ENCODE measurements around the gene COL23A1.
"Not testable (repeated sequence)": the region's sequence is repeated elsewhere in the genome, so short reads cannot be mapped to it uniquely, and the experiment has no call there.

COL23A1 gene

DNA sequence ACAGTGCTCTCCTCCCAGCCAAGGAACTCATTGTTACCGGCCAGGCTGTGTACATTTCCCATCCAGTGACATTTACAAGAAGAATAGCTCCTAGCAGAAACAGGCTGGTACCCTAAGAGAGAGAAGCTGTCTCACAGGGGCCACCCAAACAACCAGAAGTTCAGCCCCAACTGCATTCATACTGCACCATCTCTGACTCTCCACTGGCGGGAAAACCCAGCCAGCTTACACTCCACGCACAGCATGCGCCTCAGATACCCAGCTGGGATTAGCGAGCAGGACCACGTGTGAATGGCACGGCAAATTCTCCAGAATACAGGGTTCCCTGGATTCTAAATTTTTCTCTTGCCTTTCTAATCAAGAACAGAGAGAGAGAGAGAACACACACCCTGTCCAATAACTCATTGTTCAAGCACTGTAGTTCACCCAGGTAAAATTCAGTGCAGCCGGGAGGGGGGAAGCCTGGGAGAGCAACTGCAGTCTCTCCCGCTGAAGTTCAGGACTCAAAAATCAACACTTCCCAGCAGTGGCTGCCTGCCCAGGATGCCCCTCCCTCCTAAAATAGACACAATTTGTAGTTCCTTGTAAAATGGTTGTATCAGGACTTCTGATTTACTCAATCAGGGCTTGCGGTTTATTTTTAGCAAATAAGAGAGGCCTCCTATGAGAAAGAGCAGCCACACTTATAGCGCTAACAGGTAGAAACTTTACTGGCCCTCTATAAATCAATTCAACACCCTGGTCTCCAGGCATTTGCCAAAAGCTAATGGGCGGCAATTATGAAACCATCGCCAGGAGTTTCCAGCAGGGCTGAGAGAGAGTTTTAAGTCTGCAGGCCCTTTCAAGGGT is 2.2 kb downstream of the COL23A1 start:
- no peak for DNase-seq

DNA sequence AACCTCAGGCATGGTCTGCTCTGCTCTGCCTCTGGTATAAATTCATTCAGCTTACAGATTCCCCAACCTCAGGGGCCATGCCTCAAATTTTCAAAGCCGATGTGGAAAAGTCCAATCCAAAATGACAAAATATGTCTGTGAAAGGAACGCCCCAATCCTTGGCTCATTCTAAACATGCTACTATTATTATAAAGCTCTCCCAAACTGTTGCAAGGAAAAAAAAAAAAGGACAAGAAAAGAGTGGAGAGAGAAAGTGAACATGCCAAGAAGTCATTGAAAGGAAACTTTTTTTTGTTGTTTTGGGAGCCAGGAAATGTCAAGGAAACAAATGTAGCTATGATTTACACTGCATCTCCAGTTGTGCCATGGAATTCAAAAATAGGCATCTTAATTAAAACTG is 3.8 kb downstream of the COL23A1 start:
- DNase-seq = no peak

DNA sequence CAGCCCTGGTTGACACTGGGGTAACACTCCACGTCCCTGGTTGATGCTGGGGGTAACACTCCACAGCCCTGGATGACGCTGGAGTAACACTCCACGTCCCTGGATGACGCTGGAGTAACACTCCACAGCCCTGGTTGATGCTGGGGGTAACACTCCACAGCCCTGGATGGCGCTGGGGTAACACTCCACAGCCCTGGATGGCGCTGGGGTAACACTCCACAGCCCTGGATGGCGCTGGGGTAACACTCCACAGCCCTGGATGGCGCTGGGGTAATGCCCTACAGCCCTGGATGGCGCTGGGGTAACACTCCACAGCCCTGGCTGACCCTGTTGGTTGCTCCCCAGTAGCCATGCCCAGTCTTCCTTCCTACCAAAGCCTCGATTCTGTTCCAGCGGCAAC is 4.8 kb downstream of the COL23A1 start:
- DNase-seq = not testable (repeated sequence)

DNA sequence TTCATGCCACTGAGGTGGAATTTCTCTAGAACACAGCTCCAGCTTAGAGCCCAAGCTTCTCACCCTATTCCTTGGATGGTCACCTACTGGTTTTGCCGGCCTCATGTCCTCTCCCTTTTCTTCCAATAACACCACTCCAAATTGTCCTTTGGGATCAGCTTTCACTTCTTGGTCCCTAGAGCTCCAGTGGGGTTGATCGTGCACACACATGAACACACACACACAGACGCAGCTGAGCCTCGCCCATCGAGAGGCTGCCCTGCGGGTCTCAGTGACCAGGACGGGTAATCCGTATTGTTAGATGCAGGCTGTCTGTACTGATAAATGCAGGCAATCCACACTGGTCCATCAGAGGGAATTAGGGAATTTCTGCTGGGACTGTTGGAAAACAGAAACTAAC is 6.9 kb downstream of the COL23A1 start:
- DNase-seq = no peak

DNA sequence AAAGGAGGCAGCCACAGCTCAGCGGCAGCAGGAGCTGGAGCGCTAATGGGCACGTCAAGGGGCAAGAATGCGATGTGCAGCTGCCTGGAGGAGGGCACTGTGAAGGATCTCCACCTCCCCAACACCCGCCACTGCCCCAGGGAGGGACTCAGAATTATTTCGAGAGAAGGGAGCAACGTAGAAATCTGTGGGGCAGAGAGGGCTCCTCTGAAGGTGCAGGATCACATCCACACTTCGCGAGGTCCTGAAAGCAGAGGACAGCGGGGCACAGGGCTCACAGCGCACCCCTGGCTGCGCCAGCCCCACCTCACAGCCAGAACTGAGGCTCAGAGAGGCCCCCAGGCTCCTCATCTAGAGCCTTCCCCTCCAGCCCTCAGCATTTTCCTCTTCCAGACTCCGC is 7.9 kb downstream of the COL23A1 start:
- no peak for DNase-seq

DNA sequence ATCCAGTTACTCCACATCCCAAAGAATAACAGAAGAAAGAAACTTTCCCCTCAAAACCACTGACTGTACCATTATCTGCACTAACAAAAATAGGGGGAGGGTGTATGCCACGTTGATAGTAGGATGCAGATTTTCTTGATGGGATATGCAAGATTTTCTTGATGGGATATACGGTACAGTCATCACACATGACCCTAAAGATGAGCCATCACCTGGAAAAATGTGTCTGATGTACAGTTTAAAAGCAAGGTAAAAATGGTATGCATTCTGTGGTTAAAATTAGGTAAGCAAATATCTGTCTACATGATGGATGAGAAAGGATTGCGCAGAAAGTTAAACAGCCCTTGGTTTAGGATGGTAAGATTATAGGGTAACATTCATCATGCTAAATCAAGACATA is 8.6 kb downstream of the COL23A1 start:
- no peak for DNase-seq

DNA sequence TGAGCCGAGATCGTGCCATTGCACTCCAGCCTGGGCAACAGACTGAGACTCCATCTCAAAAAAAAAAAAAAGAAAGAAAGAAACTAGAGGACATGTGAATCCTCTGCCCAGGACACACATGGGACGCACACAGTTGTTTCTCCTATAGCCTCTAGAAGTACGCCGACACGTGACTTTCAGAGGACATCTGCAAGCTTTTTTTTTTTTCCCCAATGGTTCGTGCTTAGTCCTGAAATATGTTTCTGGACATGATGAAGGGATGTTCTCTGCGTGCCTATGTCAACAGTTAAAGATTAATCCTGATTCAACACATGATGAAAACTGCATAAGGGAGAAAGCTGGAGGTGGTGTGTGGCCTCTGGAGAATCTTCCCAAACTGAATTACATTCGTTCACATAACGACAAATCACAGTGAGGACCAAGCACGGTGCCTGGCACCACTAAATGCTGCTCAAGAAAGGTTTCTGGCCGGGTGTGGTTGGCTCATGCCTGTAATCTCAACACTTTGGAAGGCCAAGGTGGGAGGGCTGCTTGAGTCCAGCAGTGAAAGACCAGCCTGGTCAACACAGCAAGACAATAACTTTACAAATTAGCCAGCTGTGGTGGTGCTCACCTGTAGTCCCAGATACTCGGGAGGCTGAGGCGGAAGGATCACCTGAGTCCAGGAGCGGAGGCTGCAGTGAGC is 9.8 kb downstream of the COL23A1 start:
- DNase-seq = no peak

DNA sequence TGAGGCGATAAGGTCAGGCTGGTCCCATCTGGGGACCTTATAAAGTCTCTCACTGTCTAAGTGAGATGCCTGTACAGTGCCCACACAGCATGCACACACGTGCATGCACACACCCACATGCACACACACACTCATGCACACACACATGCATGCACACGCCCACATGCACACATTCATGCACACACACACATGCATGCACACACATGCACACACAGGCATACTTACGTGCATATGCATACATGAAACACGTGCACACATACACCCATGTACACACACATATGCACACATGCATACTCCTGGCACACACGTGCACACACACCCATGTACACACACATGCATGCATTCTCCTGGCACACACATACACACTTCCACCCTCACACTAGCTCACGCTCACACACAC is 12.2 kb downstream of the COL23A1 start:
- no peak for DNase-seq

DNA sequence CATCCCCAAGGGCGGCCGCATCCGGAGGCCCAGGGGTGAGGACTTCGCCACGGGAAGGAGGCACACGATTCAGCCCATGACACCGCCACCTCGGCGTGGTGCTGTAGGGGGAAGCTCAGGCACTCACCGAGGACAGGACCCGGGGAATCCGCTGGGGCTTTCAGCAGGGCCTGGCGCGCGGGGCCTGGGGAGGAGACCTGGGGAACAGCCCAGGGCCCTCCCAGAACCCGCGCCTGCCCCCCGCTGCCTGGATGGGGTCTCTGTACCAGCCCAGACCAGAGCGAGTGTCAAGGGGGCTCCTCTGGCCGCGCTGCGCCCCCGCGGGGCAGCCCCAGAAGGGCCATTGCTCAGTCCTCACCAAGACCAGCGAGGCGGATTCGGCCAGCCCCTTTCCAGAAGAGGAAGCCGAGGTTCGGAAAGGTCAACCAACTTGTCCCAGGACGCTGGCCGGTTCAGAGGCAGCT is 12.8 kb downstream of the COL23A1 start:
- no peak for DNase-seq

DNA sequence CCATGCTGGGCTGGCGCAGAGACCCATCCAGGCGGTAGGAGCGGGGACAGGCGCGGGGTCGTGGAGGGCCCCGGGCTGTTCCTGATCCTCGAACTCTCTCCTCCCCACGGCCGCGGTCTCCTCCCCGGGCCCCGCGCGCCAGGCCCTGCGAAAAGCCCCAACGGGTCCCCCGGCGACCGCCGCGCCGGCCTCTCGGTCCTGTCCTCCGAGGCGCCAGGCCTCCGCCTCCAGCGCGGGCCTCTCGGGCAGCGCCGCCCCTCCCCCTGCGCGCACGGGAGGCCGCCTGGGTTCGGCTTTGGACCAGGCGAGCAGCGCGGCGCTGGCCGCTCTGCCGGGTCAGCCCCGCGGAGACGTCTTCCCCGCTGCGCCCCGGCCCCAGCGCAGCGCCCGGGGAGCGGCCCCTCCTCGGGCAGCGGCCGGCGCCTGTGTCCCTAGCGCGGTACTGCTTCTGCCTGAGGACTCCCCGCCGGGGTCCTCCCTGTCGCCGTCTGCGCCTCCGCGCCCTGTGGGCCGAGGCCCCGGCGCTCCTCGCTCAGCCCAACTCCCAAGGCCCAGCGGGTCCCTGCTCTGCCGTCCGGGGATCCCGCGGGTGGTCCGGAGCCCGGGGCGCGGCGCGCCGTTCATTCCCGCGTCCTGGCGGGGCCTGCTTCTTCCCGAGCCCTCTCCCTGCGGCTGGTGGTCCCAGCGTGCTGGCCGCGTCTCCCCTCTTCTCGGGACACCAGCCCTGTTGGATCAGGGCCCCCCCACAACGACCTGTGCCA is 13.4 kb downstream of the COL23A1 start:
- no peak for DNase-seq

DNA sequence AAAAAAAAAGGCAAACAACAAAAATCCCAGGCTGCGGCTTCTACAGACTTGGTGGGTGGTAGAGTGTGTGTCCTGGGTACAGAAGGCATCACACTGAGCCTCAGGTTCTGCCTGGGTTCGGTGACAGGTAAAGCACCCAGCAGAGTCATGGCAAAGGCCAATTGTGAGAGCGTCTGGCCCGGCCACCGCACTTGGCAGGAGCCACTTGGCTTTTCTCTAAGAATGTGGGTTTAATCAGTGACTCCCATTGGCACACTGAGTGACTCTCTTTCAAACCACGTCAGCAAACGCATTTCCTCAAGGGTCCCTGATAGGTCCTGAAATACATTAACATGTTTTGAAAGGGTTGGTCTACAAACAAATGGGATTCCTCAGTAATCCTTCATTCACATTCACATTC is 17.0 kb downstream of the COL23A1 start:
- no peak for DNase-seq

DNA sequence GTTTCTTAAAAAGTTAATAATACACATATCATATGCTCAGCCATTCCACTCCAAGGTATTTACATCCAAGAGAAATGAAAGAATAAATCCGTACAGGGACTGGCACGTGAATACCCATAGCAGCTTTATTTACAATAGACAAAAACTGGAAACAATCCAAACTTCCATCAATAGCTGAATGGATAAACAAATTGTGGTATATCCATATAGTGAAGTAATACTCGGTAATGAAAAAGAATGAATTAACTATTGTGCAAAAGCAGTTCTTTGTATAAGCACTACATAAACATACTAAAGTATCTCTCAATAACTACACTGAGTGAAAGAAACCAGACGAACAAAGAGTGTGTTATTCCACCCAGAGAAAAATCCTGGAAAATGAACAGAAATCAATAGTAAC is 17.6 kb downstream of the COL23A1 start:
- DNase-seq = no peak

DNA sequence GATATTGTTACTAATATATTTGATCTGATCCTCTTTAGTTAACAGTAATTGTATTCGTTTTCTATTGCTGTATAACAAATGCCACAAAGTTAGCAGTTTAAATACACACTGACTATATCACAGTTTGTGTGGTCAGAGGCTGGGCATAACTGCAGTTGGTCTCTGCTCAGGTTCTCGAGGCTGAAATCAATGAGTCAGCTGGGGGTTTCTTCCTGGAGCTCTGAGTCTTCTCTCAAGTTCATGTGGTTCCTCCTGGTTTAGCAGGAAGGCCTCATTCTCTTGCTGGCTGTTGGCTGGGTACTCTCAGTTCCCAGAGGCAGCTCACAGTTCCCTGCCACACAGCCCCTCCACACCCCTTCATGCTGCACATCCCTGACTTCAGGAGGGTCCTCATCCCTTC is 20.7 kb downstream of the COL23A1 start:
- no peak for DNase-seq

DNA sequence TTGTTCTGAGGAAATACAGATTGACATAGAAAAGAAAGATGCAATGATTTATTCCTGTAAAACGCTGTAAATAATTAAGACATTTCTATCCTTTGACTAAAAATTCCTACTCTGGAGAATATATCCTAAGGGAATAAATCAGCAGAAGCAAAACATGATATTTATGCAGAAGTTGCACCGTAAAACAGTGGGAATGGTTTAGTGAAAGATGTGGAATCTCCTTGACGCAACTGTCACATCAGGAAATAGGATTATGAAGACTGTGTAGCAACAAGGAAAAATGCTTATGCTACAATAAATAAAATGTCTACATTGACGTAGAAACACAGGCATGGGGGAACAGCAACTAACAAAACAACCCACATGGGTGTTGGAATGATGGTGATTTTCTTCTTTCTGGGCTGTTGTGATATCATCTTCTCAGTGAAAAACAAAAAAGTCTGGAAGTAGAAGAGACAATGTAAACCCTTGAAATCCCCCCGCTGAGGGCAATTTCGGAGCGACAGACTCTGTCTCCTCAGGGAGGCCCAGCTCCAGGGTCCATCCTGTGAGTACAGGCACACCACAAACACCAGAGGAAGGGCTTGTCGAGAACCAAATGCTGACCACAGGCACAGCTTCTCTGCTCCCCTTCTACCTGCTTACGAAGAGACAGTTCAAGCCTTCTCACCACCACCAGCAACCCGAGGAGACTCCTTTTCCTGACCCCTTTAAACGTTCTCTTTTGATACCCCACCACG is 25.2 kb downstream of the COL23A1 start:
- no peak for DNase-seq

DNA sequence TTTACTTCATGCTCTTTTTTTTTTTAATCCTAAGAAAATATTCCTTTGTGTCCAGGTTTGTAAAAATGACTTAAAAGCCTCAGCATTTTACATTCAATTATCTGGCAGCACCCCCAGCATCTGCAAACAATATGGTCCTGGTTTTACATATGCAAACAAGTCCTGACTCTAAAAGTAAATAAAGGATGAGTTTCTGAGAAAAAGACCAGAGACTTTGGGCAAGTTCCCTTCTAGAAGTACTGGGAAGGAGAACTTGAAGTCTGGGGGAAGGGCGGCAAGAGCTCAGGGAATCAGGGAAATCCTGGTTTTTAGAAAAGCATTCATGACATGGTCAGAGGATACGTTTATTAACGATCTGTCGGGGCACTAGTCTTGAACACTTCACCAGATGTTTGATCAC is 25.8 kb downstream of the COL23A1 start:
- DNase-seq = no peak

DNA sequence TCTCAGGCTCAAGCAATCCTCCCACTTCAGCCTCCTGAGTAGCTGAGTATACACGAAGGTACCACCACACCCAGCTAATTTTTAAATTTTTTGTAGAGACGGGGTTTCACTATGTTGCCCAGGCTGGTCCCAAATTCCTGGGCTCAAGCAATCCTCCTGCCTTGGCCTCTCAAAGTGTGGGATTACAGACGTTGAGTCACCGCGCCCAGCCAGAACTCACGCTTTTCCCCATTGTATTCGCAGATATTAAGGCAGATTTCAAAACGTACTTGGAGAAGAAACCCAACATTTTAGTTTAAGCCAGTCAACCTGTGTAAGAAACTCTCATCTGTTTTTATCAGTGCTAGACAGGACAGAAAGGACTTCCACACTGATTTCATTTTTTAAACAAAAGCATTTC is 26.6 kb downstream of the COL23A1 start:
- no peak for DNase-seq

DNA sequence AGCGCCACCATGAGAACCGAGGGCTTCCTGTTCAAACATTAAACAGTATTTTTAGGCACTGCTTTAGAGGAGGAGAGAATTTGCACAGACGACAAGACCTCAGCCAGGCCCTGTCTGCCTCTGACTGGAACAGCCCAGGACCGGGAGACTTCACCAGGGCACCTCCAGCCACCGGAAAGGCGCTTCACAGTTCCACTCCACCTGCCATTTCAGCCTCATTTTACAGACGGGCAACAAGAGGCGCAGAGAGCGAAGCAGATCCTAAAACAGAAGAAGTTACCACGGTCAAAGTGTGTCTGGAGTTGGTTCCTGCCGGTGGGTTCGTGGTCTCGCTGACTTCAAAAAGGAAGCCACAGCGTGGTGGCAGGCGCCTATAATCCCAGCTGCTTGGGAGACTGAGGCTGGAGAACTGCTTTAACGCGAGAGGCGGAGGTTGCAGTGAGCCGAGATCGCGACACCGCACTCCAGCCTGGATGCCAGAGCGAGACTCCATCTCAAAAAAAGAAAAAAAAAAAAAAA is 28.4 kb downstream of the COL23A1 start:
- DNase-seq = no peak

DNA sequence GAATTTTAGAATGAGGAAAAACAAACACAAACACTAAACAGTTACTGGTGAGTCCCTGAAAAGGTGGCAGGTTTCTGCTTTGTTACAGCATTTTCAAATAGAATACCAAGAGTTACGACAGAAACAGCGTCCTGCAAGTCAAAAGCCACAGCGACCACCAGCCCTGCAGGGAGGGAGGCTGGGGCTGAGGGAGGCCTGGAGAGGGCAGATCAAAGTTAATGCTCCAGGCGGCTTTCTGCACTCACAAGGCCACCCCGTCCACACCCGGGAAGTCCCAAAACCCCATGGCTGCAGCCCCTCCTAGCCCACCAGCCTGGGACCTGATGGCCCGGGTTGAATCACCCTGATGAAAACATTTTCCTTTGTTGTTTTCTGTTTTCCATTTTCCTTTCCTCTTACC is 29.3 kb downstream of the COL23A1 start:
- DNase-seq = no peak

DNA sequence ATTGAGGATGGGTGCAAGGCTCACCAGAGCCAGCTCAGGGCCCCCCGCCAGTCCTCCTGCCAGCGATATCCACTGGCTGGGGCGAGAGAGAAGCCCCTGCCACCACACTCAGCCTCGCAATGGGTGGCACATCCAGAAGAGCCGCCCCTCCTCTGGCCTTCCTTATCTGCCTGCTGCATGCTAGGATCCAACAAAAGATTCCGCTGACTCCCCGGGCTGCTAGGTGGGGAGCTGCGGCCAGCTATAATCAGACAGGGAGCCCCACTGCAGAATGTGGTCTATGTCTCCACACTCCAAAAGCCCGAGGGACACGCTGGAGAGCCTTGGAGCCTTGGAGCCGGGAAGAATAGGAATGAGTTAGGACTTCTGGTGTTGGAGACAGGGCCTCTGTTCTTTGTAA is 32.8 kb downstream of the COL23A1 start:
- DNase-seq = no peak

DNA sequence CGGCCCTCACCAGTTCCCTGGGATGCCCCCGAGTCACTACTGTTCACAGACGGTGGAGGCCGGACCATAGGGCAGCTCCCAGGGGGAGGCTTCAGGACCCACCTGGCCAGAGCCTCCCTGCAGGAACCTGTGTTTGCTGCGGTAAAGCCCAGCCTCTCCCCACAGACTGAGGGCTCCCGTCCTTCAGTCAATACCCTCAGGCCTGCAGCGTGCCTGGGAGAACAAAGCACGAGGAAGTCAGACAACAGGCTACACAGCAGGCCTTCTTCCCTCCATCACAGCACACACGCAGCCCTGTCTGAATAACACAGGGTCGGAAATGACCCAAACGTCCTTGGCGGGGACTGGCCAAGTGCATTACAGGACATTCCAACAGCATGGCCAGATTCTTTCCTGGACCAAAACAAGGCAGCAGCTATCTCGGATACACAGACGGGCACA is 34.4 kb downstream of the COL23A1 start:
- DNase-seq = no peak

DNA sequence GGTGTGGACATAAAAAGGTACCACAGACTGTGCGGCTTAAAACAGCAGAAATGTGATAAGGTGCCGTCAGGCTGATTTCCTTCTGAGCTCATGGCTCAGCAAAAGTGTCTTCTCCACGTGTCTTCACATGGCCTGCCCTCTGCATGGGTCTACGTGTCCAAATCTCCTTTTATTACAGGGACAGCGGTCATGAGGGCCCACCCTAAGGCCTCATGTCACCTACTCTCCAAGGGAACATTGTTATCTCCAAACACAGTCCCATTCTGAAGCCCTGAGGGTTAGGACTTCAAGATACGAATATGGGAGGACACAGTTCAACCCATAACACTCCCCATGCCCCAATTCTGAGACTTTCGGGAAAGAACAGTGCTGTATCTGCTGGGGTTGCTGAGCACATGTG is 35.2 kb downstream of the COL23A1 start:
- DNase-seq = no peak

DNA sequence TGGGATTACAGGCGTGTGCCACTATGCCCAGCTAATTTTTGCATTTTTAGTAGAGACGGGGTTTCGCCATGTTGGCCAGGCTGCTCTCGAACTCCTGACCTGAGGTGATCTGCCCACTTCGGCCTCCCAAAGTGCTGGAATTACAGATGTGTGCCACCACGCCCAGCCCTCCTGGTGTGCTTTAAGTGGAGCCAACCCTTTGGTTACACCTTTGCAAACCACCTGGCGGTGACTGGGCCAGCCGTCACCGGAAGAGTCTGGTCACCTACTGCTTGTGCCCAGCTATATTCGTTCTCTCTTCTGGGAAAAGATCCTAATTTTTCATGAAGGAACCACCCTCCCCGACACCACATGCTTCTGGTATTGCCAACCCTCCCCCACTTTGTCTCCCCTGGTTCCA is 35.9 kb downstream of the COL23A1 start:
- no peak for DNase-seq

DNA sequence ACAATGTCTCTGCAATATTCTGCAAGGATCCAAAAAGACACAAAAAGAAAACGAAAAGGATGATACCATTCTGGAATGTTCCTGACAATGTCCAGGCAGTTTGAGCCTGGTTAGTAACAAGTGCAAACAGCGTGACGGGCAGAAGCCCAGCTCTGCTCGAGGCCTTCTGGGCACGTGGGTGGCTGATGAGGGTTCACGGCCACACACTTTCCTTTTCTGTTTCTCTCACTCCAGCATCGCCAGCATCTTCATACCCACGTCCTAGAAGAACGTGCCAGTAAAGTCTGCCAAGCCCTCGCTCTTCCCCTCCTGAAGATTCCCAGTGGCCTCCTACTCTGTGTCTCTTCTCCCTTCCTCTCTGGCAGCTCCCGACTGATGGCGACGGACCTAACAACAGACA is 36.7 kb downstream of the COL23A1 start:
- no peak for DNase-seq

Measured in NCI-H524 treated with DMSO at 0.1 percent for 48 hours (cell line).